ENCODE measurements around the gene MIOX.

MIOX gene

DNA sequence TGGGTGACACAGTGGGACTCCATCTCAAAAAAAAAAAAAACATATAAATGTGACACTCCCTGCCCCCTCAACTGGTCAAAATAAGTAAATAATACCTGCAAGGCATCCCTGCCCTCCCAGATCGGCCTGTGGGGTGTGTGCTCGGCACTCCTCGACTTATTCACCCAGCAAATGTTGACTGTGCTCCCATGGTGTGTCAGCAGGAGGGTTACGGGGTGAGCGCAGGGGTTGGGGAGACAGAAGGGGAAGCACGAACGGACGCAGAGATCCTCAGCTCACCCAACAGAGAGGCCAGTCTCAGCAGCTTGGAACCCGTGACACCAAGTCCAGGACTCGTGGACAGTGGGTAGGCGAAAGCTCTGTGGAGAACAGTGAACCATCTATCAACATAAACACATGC, 6.9 kb upstream of the MIOX start:
- Histone ChIP-seq H3K27me3 (replicated peaks; ENCODE audit: control insufficient read depth, insufficient read depth, low read length) (no peaks in the 10 kb centered on the region; the same call in 1 of the 2 replicates), H3K36me3 (ENCODE audit: control insufficient read depth, insufficient read depth, low read length) (no peaks in the 10 kb centered on the region), H3K4me3 (replicated peaks; ENCODE audit: low read depth, low read length) (no peak overlapping the region)
- DNase-seq (ENCODE audit: extremely low read depth, insufficient read length) = no peak
- TF ChIP-seq, protein P1, sequence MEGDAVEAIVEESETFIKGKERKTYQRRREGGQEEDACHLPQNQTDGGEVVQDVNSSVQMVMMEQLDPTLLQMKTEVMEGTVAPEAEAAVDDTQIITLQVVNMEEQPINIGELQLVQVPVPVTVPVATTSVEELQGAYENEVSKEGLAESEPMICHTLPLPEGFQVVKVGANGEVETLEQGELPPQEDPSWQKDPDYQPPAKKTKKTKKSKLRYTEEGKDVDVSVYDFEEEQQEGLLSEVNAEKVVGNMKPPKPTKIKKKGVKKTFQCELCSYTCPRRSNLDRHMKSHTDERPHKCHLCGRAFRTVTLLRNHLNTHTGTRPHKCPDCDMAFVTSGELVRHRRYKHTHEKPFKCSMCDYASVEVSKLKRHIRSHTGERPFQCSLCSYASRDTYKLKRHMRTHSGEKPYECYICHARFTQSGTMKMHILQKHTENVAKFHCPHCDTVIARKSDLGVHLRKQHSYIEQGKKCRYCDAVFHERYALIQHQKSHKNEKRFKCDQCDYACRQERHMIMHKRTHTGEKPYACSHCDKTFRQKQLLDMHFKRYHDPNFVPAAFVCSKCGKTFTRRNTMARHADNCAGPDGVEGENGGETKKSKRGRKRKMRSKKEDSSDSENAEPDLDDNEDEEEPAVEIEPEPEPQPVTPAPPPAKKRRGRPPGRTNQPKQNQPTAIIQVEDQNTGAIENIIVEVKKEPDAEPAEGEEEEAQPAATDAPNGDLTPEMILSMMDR (IDR thresholded peaks at IDR 0.05; ENCODE audit: insufficient read depth, low read length, poor library complexity, severe bottlenecking) = no peak

DNA sequence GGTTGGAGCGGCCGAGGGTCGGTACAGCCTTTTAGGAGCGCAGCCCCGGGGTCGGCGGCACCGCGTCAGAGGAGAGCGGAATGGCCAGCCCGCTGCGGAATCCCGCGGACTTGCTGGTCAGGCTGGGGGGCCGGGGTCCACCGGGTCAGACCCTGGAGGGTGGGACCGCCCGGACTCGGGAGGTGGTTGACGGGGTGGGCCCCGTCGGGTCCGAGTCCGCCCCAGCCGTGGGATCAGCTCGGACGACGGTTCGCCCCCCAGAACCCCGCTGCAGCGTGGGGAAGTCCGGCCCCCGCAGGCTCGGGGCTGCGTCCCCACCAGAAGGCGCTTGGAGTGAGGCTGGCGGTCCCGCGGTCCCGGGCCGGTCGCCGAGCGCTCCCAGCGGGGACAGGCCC, 5.6 kb upstream of the MIOX start:
- no peaks in the 10 kb centered on the region for H3K36me3 ChIP-seq (ENCODE audit: control insufficient read depth, insufficient read depth, low read length)
- no peaks in the 10 kb centered on the region; the same call in 1 of the 2 replicates for H3K27me3 ChIP-seq (replicated peaks; ENCODE audit: control insufficient read depth, insufficient read depth, low read length)
- DNase-seq (ENCODE audit: extremely low read depth, insufficient read length) = no peak
- TF ChIP-seq, protein P1 (IDR thresholded peaks at IDR 0.05; ENCODE audit: insufficient read depth, low read length, poor library complexity, severe bottlenecking) = no peak
- H3K4me3 ChIP-seq (replicated peaks; ENCODE audit: low read depth, low read length) = peak overlapping the region; percentile 58

DNA sequence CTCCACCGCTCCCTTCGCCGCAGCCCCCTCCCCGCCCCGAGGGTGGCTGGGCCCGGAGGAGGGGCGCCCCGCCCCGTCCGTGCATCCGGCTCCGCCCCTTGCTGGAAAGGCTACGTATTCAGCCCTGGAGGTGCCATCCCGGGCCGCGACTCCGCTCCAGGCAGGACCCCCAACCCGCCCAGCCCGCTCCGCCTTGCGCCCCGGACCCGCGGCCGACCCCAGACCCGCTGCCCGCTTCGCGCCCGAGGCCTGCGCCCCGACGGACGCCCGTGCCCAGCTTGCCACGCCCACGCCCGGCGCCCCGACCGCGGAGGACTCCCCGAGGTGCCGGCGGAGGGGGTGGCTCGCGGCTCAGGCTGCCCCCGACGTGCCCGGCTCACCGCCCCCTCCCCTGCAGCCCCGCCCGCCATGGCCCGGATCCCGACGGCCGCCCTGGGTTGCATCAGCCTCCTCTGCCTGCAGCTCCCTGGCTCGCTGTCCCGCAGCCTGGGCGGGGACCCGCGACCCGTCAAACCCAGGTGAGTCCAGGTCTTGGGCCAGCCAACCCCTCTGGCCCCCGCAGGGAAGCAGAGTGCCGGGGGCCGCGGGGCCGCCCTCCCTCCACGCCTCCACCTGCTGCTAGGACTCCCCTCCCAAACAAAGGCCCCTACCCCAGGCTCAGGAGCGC, 5.1 kb upstream of the MIOX start, which contains the start of gene ADM2:
TSS of gene ADM2 (plus strand) at position 104 of the 667 bp plus-strand sequence. CDS start at position 409, 305 bp downstream.
- Histone ChIP-seq H3K4me3 (replicated peaks; ENCODE audit: low read depth, low read length) (peak within 1 kb of the TSS; percentile 58), H3K36me3 (ENCODE audit: control insufficient read depth, insufficient read depth, low read length) (no peaks in the 10 kb centered on the region), H3K27me3 (replicated peaks; ENCODE audit: control insufficient read depth, insufficient read depth, low read length) (no peaks in the 10 kb centered on the region; the same call in 1 of the 2 replicates)
- TF ChIP-seq, protein P1 (IDR thresholded peaks at IDR 0.05; ENCODE audit: insufficient read depth, low read length, poor library complexity, severe bottlenecking) = no peak
- no peak for DNase-seq (ENCODE audit: extremely low read depth, insufficient read length)

DNA sequence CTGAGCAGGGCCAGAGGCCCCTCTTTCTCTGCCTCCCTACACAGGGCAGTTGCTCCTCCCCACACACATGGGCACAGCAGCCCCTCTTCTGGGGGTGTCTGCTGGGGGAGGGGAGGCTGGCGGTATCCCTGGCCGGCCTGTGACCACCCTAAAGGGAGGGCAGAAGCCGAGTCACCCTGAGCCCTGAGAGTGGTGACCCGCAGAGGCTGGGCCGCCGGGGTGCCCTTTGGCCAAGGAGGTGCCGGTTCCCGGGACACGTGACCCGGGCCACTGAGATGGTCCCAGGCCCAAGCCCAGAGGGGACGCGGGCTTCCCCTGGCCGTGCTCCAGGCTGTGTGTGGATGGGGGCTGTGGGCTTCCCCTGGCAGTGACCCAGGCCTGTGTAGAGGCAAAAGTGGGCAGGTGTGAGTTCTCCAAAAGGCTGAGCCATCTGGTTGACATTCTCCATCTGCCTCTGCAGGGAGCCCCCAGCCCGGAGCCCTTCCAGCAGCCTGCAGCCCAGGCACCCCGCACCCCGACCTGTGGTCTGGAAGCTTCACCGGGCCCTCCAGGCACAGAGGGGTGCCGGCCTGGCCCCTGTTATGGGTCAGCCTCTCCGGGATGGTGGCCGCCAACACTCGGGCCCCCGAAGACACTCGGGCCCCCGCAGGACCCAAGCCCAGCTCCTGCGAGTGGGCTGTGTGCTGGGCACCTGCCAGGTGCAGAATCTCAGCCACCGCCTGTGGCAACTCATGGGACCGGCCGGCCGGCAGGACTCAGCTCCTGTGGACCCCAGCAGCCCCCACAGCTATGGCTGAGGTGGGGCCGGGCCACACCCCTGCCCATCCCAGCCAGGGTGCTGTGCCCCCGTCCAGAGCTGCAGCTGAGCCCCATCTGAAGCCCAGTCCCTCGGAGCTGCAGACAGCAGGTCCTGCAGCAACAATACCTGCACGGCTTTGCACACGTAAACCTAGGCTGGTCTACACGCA, 4.3 kb upstream of the MIOX start:
- no peaks in the 10 kb centered on the region for H3K36me3 ChIP-seq (ENCODE audit: control insufficient read depth, insufficient read depth, low read length)
- H3K27me3 ChIP-seq (replicated peaks; ENCODE audit: control insufficient read depth, insufficient read depth, low read length) = no peaks in the 10 kb centered on the region; the same call in 1 of the 2 replicates
- peak overlapping the region; percentile 58 for H3K4me3 ChIP-seq (replicated peaks; ENCODE audit: low read depth, low read length)
- no peak for DNase-seq (ENCODE audit: extremely low read depth, insufficient read length)
- TF ChIP-seq, protein P1 (IDR thresholded peaks at IDR 0.05; ENCODE audit: insufficient read depth, low read length, poor library complexity, severe bottlenecking) = no peak

DNA sequence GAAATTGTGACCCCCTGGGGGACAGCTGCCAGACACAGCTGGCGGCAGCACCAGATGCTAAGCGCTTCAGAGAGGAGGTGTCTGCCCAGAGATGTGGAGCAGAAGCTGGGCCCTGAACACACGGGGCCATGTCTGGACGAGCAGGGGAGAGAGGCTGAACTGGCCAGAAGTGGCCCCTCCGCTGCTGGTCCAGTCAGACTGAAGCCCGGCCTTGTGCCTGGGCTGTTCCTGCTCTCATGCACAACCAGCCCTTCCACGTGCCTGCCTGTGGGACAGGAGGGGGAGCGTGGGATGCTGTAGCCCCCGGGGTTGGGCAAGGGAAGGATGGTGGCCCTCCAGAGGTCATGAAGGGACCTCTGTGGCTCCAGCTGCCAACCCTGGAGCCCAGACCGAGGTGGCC, 3.6 kb upstream of the MIOX start:
- TF ChIP-seq, protein P1 (IDR thresholded peaks at IDR 0.05; ENCODE audit: insufficient read depth, low read length, poor library complexity, severe bottlenecking) = no peak
- no peak for DNase-seq (ENCODE audit: extremely low read depth, insufficient read length)
- Histone ChIP-seq H3K27me3 (replicated peaks; ENCODE audit: control insufficient read depth, insufficient read depth, low read length) (no peaks in the 10 kb centered on the region; the same call in 1 of the 2 replicates), H3K4me3 (replicated peaks; ENCODE audit: low read depth, low read length) (no peak overlapping the region), H3K36me3 (ENCODE audit: control insufficient read depth, insufficient read depth, low read length) (no peaks in the 10 kb centered on the region)

All from GM06990 (cell line).